ENCODE measurements around the gene CHMP4A. TPM values are rescaled to one million over a fixed set of nuclear protein-coding genes. Genes with fewer than 3 reads are reported as not detected.

Gene CHMP4A
- total RNA-seq, 2 donors from 2014 or later: 61.5 to 66.8 TPM

- WGBS: 97% methylated on average over 6 of the region's 6 CpGs
- H3K27ac ChIP-seq: no peak overlapping the region
- no peaks in the 10 kb centered on the region for H3K27me3 ChIP-seq (replicated peaks; ENCODE audit: insufficient read depth)
- no peak for DNase-seq (ENCODE audit: low spot score)
- TF ChIP-seq CTCF (IDR thresholded peaks at IDR 0.05) (no peak), POLR2AphosphoS5 (IDR thresholded peaks at IDR 0.05) (no peak), POLR2A (IDR thresholded peaks at IDR 0.05) (no peak)
- no peak overlapping the region for H3K4me3 ChIP-seq
- no peaks in the 10 kb centered on the region for H3K9me3 ChIP-seq
- no peaks in the 10 kb centered on the region for H3K36me3 ChIP-seq
- H3K4me1 ChIP-seq (replicated peaks): no peaks in the 10 kb centered on the region
- intact Hi-C loops (cut with DNase I): no loop called here
Observed at GRCh38 chr14:24211311-24211710, 2.0 kb downstream of the CHMP4A start.

- DNase-seq (ENCODE audit: low spot score): no peak
- WGBS: 98% methylated on average over 2 of the region's 2 CpGs
- H3K36me3 ChIP-seq: no peaks in the 10 kb centered on the region
Observed at GRCh38 chr14:24207625-24208024, 5.7 kb downstream of the CHMP4A start.

GRCh38 chr14:24207104-24207551 lies 6.2 kb downstream of the CHMP4A start:
- 97% methylated on average over 5 of the region's 5 CpGs for WGBS
- DNase-seq (ENCODE audit: low spot score): no peak
- intact Hi-C loops (cut with DNase I): no loop called here
- no peak for TF ChIP-seq POLR2A (IDR thresholded peaks at IDR 0.05)
- TF ChIP-seq POLR2AphosphoS5 (IDR thresholded peaks at IDR 0.05): no peak
- no peak for TF ChIP-seq CTCF (IDR thresholded peaks at IDR 0.05)
- Histone ChIP-seq H3K27me3 (replicated peaks; ENCODE audit: insufficient read depth) (no peaks in the 10 kb centered on the region), H3K36me3 (no peaks in the 10 kb centered on the region), H3K9me3 (no peaks in the 10 kb centered on the region), H3K4me3 (no peak overlapping the region), H3K27ac (no peak overlapping the region), H3K4me1 (replicated peaks) (no peaks in the 10 kb centered on the region)

More at GRCh38 chr14:24207625-24208024, 5.7 kb downstream of the CHMP4A start:
- no peak for TF ChIP-seq POLR2A (IDR thresholded peaks at IDR 0.05)
- TF ChIP-seq POLR2AphosphoS5 (IDR thresholded peaks at IDR 0.05): no peak
- TF ChIP-seq CTCF (IDR thresholded peaks at IDR 0.05): no peak
- Histone ChIP-seq H3K4me1 (replicated peaks) (no peaks in the 10 kb centered on the region), H3K27me3 (replicated peaks; ENCODE audit: insufficient read depth) (no peaks in the 10 kb centered on the region), H3K27ac (no peak overlapping the region), H3K4me3 (no peak overlapping the region), H3K9me3 (no peaks in the 10 kb centered on the region)
- intact Hi-C loops (cut with DNase I): no loop called here

- no peaks in the 10 kb centered on the region for H3K4me1 ChIP-seq (replicated peaks)
- 98% methylated on average over 11 of the region's 11 CpGs for WGBS
- intact Hi-C loops (cut with DNase I): no loop called here
- no peaks in the 10 kb centered on the region for H3K36me3 ChIP-seq
- no peak for TF ChIP-seq POLR2AphosphoS5 (IDR thresholded peaks at IDR 0.05)
- TF ChIP-seq POLR2A (IDR thresholded peaks at IDR 0.05): no peak
- no peak for TF ChIP-seq CTCF (IDR thresholded peaks at IDR 0.05)
- H3K27me3 ChIP-seq (replicated peaks; ENCODE audit: insufficient read depth): no peaks in the 10 kb centered on the region
- no peak for DNase-seq (ENCODE audit: low spot score)
- H3K4me3 ChIP-seq: no peak overlapping the region
- H3K9me3 ChIP-seq: no peaks in the 10 kb centered on the region
- H3K27ac ChIP-seq: no peak overlapping the region
Observed at GRCh38 chr14:24206260-24207103, 6.8 kb downstream of the CHMP4A start.

Data from prostate gland (tissue), 2 donors.